Neural progenitor cell (in vitro differentiated cells): ENCODE data around the gene CEP83. TPM values are rescaled to one million over a fixed set of nuclear protein-coding genes. Genes with fewer than 3 reads are reported as not detected.
A peak's percentile ranks its signal among the peaks of the same experiment; 100 is the strongest.
"Not testable (repeated sequence)": the region's sequence is repeated elsewhere in the genome, so short reads cannot be mapped to it uniquely, and the experiment has no call there.

Experiments used
- DNase-seq: peaks from one replicate; pipeline ENCODE4 v3.0.0-alpha.2; 2016; ENCODE audit warnings: low spot score
- H2AFZ ChIP-seq: fragments of 200-600 bp; sonication (generic); replicated peaks from 2 replicates; pipeline ENCODE4 v1.6.1; 2016; ENCODE audit warnings: antibody characterized with exemption
- H3F3A ChIP-seq: fragments of 200-600 bp; sonication (generic); 2 replicates; pipeline ENCODE4 v1.6.1; 2016; ENCODE audit warnings: antibody characterized with exemption, low read depth
- H3K27ac ChIP-seq: fragments of 200-600 bp; sonication (generic); 2 replicates; pipeline ENCODE4 v1.5.1; 2016; ENCODE audit warnings: mild to moderate bottlenecking
- H3K27me3 ChIP-seq: fragments of 200-600 bp; sonication (generic); 2 replicates; pipeline ENCODE4 v1.6.1; 2016; ENCODE audit warnings: mild to moderate bottlenecking, moderate library complexity
- H3K36me3 ChIP-seq: fragments of 200-600 bp; sonication (generic); 2 replicates; pipeline ENCODE4 v1.5.1; 2016
- H3K4me1 ChIP-seq: fragments of 200-600 bp; sonication (generic); 2 replicates; pipeline ENCODE4 v1.6.1; 2016; ENCODE audit warnings: mixed run types
- H3K4me2 ChIP-seq: fragments of 200-600 bp; sonication (generic); 2 replicates; pipeline ENCODE4 v1.6.1; 2016
- H3K4me3 ChIP-seq: fragments of 200-600 bp; sonication (generic); 2 replicates; pipeline ENCODE4 v1.5.1; 2016
- H3K79me2 ChIP-seq: fragments of 200-600 bp; sonication (generic); 2 replicates; pipeline ENCODE4 v1.6.1; 2016; ENCODE audit warnings: low read depth
- H3K9ac ChIP-seq: fragments of 200-600 bp; sonication (generic); 2 replicates; pipeline ENCODE4 v1.6.1; 2016
- H3K9me3 ChIP-seq: fragments of 200-600 bp; sonication (generic); 2 replicates; pipeline ENCODE4 v1.5.1; 2016; ENCODE audit warnings: low read depth
- H4K20me1 ChIP-seq: fragments of 200-600 bp; sonication (generic); 2 replicates; pipeline ENCODE4 v1.6.1; 2016; ENCODE audit warnings: low read depth
- H3K27ac Mint-ChIP-seq: 3 replicates; pipeline ENCODE4 v1.8.0; 2021; ENCODE audit warnings: mixed read lengths
- H3K27me3 Mint-ChIP-seq: 2 replicates; pipeline ENCODE4 v1.8.0; 2022; ENCODE audit warnings: low read depth, mild to moderate bottlenecking, inconsistent platforms, moderate library complexity, mixed read lengths; ENCODE audit not compliant: insufficient read depth
- H3K36me3 Mint-ChIP-seq: 3 replicates; pipeline ENCODE4 v1.8.0; 2021; ENCODE audit warnings: mixed read lengths
- H3K4me1 Mint-ChIP-seq: 3 replicates; pipeline ENCODE4 v1.8.0; 2021; ENCODE audit warnings: mixed read lengths
- H3K4me3 Mint-ChIP-seq: 3 replicates; pipeline ENCODE4 v1.8.0; 2021; ENCODE audit warnings: mild to moderate bottlenecking, moderate library complexity, mixed read lengths
- H3K9me3 Mint-ChIP-seq: 3 replicates; pipeline ENCODE4 v1.8.0; 2020; ENCODE audit warnings: mixed read lengths
- CTCF ChIP-seq: fragments of 200-600 bp; sonication (generic); IDR thresholded peaks from 2 replicates; pipeline ENCODE4 v1.5.1; 2017; ENCODE audit warnings: antibody characterized with exemption, mild to moderate bottlenecking
- EZH2 ChIP-seq: fragments of 200-600 bp; sonication (generic); IDR thresholded peaks from 2 replicates; pipeline ENCODE4 v1.6.1; 2017; ENCODE audit warnings: antibody characterized with exemption, mild to moderate bottlenecking, moderate library complexity
- EZH2phosphoT487 ChIP-seq: fragments of 200-600 bp; sonication (generic); IDR thresholded peaks from 2 replicates; pipeline ENCODE4 v1.6.1; 2017; ENCODE audit warnings: antibody characterized with exemption
- total RNA-seq: library from RNA; depleted of rRNA; stranded (reverse); fragments of >200 nt; gene quantifications from 2 replicates; pipeline ENCODE4 v1.2.3, GENCODE V29; 2015; ENCODE audit warnings: low replicate concordance

Gene CEP83
- total RNA-seq, 1 donor from 2014 or later: 60.4 TPM

GRCh38 chr12:94460616-94460959 is 921 bp upstream of the CEP83 start:
- Histone ChIP-seq H3K79me2 (peaks cover 38% of the 10 kb centered on the region), H3K36me3 (no peaks in the 10 kb centered on the region), H3F3A (peaks cover 8% of the 10 kb centered on the region), H3K9ac (peak overlapping the region; percentile 35), H3K4me1 (peaks cover 10% of the 10 kb centered on the region), H3K4me3 (peak overlapping the region; percentile 56), H3K27ac (no peak overlapping the region), H2AFZ (peak overlapping the region; percentile 83), H3K9me3 (no peaks in the 10 kb centered on the region), H4K20me1 (no peaks in the 10 kb centered on the region), H3K27me3 (peaks cover 4% of the 10 kb centered on the region), H3K4me2 (peak overlapping the region; percentile 99)
- Mint-ChIP-seq H3K36me3 (peaks cover 17% of the 10 kb centered on the region), H3K27me3 (peaks cover 8% of the 10 kb centered on the region), H3K9me3 (peaks cover 8% of the 10 kb centered on the region), H3K4me3 (peak overlapping the region; percentile 97), H3K4me1 (peaks cover 22% of the 10 kb centered on the region), H3K27ac (peak overlapping the region; percentile 28)
- no peak for DNase-seq
- TF ChIP-seq EZH2phosphoT487: no peak
- no peak for TF ChIP-seq CTCF
- TF ChIP-seq EZH2: no peak

DNA sequence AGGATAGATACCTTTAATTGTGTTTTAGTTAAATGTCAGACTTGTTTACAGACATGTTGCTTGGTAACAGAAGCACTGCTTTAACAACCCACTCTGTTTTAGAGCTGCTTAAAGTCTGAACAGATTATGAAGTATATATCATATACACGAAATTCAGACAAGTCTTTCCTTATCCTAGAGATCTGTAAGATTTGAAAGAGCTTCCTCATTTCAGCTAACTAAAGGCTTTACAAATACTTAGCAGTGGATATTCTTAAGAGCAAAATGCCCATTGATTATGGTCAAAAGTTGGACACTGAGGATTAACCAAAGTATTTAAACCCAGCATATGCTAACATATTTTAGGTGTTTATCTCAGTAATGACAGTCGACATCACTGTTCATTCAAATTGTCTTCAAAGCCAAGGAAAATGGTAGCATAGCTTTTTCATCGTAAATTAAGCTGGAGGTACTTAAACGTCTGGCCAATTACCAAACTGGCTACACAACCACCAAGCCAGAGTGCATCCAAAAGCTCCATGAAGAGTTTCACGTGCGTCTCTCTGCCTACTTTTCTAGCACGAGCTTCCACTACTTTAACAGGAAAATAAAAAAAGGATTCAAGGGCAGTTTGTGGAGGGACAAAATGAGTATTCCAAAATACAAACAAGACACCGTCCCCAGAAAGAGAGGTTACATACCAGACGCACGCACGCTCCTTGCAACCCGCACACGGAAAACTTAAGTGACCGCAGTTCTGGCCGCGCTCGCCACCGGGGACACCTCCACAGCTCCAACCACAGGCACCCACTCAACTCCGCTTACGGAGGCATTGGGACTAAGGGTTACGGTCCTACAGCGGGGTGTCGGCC is 565 bp downstream of the CEP83 start:
- no peak for DNase-seq
- H3K36me3 Mint-ChIP-seq: peaks cover 29% of the 10 kb centered on the region
- H3K4me1 ChIP-seq: peaks cover 10% of the 10 kb centered on the region
- peaks cover 51% of the 10 kb centered on the region for H3K79me2 ChIP-seq
- H3K27me3 Mint-ChIP-seq: peaks cover 9% of the 10 kb centered on the region
- peak overlapping the region; percentile 46 for H3K9ac ChIP-seq
- H4K20me1 ChIP-seq: no peaks in the 10 kb centered on the region
- H3K4me3 ChIP-seq: peak overlapping the region; percentile 56
- peaks cover 4% of the 10 kb centered on the region for H3K27me3 ChIP-seq
- peaks cover 8% of the 10 kb centered on the region for H3K9me3 Mint-ChIP-seq
- H2AFZ ChIP-seq: peak overlapping the region; percentile 83
- H3K36me3 ChIP-seq: no peaks in the 10 kb centered on the region
- H3K4me2 ChIP-seq: peak overlapping the region; percentile 99
- peak overlapping the region; percentile 81 for H3K27ac Mint-ChIP-seq
- H3K4me1 Mint-ChIP-seq: peaks cover 22% of the 10 kb centered on the region
- H3K9me3 ChIP-seq: no peaks in the 10 kb centered on the region
- TF ChIP-seq EZH2: no peak
- no peak for TF ChIP-seq CTCF
- TF ChIP-seq EZH2phosphoT487: peak; percentile 19
- H3K4me3 Mint-ChIP-seq: peak overlapping the region; percentile 97
- H3K27ac ChIP-seq: no peak overlapping the region
- peaks cover 8% of the 10 kb centered on the region for H3F3A ChIP-seq

DNA sequence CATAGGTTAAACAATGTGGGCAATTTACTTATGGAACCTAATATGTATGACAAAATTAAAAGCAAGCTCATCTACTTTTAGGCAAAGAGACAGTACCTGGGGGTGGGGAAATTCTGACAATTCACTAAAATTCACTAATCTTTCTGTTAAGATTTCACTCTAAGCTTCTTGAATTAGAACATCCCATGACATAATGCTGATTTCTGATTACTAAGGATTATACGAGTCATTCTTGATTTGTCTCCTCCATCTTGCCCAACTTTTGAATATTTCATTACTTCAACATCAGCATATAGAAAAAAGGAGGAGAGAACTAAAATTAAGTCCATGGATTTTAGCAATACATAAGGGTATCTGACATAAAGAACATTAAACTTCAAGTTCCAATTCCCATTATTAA is 2.4 kb downstream of the CEP83 start:
- H3K4me3 ChIP-seq: no peak overlapping the region
- no peaks in the 10 kb centered on the region for H4K20me1 ChIP-seq
- Mint-ChIP-seq H3K4me3 (no peak overlapping the region), H3K27me3 (peaks cover 4% of the 10 kb centered on the region), H3K4me1 (peaks cover 22% of the 10 kb centered on the region), H3K27ac (no peak overlapping the region), H3K9me3 (peaks cover 8% of the 10 kb centered on the region), H3K36me3 (peaks cover 40% of the 10 kb centered on the region)
- H2AFZ ChIP-seq: no peak overlapping the region
- no peak for TF ChIP-seq EZH2
- no peak for TF ChIP-seq CTCF
- no peak for TF ChIP-seq EZH2phosphoT487
- no peaks in the 10 kb centered on the region for H3K36me3 ChIP-seq
- peaks cover 8% of the 10 kb centered on the region for H3F3A ChIP-seq
- no peak overlapping the region for H3K27ac ChIP-seq
- peaks cover 4% of the 10 kb centered on the region for H3K27me3 ChIP-seq
- H3K79me2 ChIP-seq: peaks cover 69% of the 10 kb centered on the region
- H3K9ac ChIP-seq: no peak overlapping the region
- DNase-seq: no peak
- H3K4me2 ChIP-seq: no peak overlapping the region
- H3K9me3 ChIP-seq: no peaks in the 10 kb centered on the region
- peaks cover 10% of the 10 kb centered on the region for H3K4me1 ChIP-seq

- not testable (repeated sequence) for H3K4me3 ChIP-seq, H3K27me3 Mint-ChIP-seq, H3K36me3 ChIP-seq, H3K27me3 ChIP-seq, H4K20me1 ChIP-seq, H3K9me3 ChIP-seq, H3K27ac ChIP-seq, H3K4me2 ChIP-seq, H2AFZ ChIP-seq, H3F3A ChIP-seq, DNase-seq, H3K4me3 Mint-ChIP-seq, H3K27ac Mint-ChIP-seq, H3K9ac ChIP-seq, H3K4me1 ChIP-seq
- Mint-ChIP-seq H3K9me3 (peaks cover 19% of the 10 kb centered on the region), H3K4me1 (peaks cover 14% of the 10 kb centered on the region), H3K36me3 (peaks cover 58% of the 10 kb centered on the region)
- peaks cover 97% of the 10 kb centered on the region for H3K79me2 ChIP-seq
Measured at GRCh38 chr12:94454318-94454717, 5.3 kb downstream of the CEP83 start.
